GM18517 (cell line): ENCODE results near the gene STRA6.

Source experiments
- ATAC-seq: cut with Tn5 transposase; IDR thresholded peaks from one replicate; pipeline ENCODE4 v1.9.1; 2021; ENCODE audit warnings: mild to moderate bottlenecking, moderate library complexity; ENCODE audit not compliant: unreplicated experiment

STRA6 gene

DNA sequence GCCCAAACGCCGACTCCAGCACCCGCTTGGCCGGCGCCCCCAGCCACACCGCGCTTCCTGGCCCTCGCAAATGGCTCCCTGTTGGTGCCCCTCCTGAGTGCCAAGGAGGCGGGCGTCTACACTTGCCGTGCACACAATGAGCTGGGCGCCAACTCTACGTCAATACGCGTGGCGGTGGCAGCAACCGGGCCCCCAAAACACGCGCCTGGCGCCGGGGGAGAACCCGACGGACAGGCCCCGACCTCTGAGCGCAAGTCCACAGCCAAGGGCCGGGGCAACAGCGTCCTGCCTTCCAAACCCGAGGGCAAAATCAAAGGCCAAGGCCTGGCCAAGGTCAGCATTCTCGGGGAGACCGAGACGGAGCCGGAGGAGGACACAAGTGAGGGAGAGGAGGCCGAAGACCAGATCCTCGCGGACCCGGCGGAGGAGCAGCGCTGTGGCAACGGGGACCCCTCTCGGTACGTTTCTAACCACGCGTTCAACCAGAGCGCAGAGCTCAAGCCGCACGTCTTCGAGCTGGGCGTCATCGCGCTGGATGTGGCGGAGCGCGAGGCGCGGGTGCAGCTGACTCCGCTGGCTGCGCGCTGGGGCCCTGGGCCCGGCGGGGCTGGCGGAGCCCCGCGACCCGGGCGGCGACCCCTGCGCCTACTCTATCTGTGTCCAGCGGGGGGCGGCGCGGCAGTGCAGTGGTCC lies 68.7 kb downstream of the STRA6 start:
- ATAC-seq: no peak

DNA sequence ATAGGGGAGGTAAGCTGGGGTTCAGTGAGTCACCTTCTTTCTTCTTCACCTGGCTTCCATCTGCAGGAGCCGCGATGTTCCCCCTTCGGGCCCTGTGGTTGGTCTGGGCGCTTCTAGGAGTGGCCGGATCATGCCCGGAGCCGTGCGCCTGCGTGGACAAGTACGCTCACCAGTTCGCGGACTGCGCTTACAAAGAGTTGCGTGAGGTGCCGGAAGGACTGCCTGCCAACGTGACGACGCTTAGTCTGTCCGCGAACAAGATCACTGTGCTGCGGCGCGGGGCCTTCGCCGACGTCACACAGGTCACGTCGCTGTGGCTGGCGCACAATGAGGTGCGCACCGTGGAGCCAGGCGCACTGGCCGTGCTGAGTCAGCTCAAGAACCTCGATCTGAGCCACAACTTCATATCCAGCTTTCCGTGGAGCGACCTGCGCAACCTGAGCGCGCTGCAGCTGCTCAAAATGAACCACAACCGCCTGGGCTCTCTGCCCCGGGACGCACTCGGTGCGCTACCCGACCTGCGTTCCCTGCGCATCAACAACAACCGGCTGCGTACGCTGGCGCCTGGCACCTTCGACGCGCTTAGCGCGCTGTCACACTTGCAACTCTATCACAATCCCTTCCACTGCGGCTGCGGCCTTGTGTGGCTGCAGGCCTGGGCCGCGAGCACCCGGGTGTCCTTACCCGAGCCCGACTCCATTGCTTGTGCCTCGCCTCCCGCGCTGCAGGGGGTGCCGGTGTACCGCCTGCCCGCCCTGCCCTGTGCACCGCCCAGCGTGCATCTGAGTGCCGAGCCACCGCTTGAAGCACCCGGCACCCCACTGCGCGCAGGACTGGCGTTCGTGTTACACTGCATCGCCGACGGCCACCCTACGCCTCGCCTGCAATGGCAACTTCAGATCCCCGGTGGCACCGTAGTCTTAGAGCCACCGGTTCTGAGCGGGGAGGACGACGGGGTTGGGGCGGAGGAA lies 69.6 kb downstream of the STRA6 start:
- ATAC-seq: no peak

DNA sequence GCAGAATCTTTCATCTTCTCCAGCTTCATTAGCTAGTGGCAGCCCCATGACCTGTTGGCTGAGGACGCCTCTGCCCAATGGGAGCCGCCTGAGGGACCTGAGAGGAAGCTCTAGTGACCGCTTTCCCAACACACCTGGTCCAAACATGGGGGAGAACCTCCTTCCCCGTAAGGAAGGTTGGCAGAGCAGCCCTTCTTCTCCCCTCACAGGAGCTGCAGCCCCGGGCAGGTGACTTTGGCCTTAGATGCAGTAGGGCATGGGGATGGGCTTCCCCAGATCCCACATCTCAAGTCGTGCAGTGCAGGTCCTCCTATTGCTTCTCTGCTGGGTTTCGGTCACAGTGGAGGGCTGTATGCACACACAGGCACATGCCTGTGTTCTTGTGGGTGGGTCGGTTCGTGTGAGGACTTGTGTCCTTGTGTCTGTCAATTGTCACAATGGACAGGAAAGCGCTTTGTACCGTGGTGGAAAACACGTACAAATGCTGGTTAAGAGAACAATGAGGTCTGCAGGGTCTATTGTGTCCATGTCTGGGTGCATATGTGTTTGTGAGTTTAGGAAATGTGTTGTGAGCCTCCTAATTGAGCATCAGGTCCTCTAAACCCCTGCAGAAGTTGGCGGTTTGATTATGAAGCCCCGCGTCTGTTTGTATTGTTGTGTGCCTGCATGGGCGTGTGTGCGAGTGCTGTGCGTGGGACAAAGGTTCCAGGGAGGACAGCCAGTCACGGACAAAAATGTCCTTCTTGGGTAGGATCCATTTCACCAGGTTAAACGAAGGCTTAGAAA lies 70.8 kb downstream of the STRA6 start:
- ATAC-seq: no peak

DNA sequence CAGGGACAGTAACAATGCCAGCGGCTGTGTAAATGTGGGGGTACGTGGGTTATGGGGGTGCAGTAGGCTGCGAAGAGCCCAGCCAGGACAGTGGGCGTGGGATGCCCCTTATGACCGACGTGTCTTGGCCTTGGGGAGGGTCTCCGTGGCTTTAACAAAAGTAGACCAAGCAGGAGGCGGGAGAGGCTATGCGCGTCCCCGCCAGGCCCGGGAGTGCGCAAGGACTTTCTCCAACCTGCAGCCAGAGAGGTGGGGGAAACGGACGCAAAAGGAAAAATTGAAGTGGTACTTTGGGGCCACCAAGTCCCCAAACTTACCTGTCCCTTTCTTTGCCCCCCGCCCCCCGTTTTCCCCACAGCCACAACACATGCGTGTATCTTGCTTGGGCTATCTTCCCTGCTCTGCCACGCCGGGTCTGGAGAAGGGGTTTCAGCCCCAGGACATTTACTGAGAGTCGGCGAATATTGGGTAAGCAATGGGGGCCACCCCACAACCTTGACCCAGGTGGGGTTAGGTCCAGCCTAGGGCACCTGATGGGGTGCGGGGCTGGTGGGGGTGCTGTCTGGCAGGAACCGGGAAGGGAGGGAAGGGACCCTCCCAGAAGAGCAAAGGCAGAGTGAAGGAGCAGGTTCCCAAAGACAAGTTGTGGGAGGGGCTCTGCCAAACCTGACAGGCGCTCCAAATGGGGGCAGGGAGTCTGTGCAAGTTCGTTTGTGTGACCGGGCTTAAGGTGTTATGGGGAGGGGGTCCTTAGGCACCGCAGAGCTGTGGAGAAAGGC lies 71.5 kb downstream of the STRA6 start:
- ATAC-seq: no peak

DNA sequence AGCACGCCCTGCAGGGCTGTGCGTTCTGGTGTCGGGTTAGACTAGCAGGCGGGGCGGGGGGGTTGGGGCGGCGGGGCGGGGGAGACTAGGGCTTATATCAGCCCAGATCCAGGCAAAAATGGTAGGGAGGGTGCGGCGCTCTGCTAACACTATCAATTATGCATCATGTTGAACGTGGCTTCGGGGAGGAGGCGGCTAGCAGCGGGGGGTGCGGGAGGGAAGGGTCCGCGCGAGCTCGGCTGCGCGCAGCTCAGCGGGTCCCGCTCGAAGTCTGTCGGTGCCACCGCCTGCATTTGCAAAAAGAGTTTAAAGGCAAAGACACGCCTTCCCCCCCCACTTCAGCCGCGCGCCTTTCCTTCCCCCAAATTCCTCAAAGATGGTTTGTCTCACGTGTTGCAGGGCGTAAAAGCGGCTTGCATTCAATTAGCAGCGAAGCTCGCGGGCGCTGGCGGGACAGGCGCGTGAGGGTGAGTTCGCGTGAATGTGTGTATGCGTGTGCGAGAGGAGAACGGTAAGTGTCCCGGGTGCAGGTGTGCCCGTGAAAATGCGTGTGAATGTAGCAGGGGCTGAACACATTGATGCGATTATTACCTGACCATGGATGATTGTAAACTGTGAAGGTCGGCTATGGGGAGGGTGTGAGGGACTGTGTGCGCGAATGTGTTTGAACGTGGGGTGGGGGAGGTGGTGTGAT lies 72.3 kb downstream of the STRA6 start, which contains the start of gene ISLR2:
Gene ISLR2 (plus strand): TSS at position 432 of the 694 bp plus-strand sequence. CDS start 2,169 bp downstream, outside the sequence.
- ATAC-seq: no peak

DNA sequence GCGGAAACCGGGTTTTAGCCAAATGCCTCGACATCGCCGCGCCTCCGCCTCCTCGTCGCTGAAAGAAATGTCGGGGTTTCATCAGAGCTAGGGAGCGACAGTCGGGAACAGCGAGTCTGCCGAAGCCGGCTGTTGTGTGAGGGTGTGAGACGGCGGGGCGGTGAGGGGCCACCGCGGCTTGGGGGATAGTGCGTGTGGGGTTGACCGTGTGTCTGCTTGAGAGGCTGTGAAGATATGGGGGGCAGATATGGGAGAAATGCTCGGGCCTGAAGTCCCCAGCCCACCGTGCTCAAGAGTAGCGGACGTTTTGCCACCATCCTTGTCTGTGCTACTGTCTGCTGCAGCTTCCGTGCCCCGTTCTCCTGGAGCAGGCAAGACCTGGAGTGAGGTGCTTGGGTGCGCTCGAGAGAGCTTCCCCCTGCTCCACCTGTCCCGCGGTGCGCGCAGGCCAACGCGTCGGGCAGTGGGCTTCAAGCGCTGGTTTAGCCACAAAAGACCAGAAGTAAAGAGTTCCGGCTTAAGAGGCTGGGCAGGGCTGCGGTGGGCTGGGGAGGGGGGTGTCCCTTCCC lies 72.9 kb downstream of the STRA6 start:
- no peak for ATAC-seq
